Medulla oblongata (tissue), 1 donor: ENCODE measurements around the gene POU3F3.

Experiments
- DNase-seq: peaks from one replicate; pipeline ENCODE4 v3.0.0-alpha.2; 2015; ENCODE audit errors: extremely low spot score

Gene POU3F3

GRCh38 chr2:104846786-104847585 is 6.9 kb upstream of the POU3F3 start:
- peak; percentile 63 for DNase-seq

- DNase-seq, result peak; percentile 43
Measured at GRCh38 chr2:104847586-104848160, 6.2 kb upstream of the POU3F3 start.

GRCh38 chr2:104848526-104848925 is 5.4 kb upstream of the POU3F3 start:
- DNase-seq, result peak; percentile 49

GRCh38 chr2:104849101-104849500 is 4.8 kb upstream of the POU3F3 start:
- DNase-seq, result peak; percentile 62

GRCh38 chr2:104849618-104850141 is 4.2 kb upstream of the POU3F3 start:
- peak; percentile 92 for DNase-seq

- DNase-seq, result no peak
Measured at GRCh38 chr2:104850361-104851290, 3.3 kb upstream of the POU3F3 start.

GRCh38 chr2:104851291-104852089 is 2.4 kb upstream of the POU3F3 start:
- DNase-seq, result peak; percentile 74

- DNase-seq, result no peak
Measured at GRCh38 chr2:104852090-104852666, 1.7 kb upstream of the POU3F3 start.

- no peak for DNase-seq
Measured at GRCh38 chr2:104854498-104855220, 744 bp downstream of the POU3F3 start.

GRCh38 chr2:104855221-104856085 is 1.5 kb downstream of the POU3F3 start:
- no peak for DNase-seq

- no peak for DNase-seq
Measured at GRCh38 chr2:104856086-104856972, 2.4 kb downstream of the POU3F3 start.

- DNase-seq, result no peak
Measured at GRCh38 chr2:104856973-104857261, 3.0 kb downstream of the POU3F3 start.

- no peak for DNase-seq
Measured at GRCh38 chr2:104857262-104858005, 3.5 kb downstream of the POU3F3 start.

GRCh38 chr2:104858006-104858978 is 4.4 kb downstream of the POU3F3 start:
- no peak for DNase-seq

GRCh38 chr2:104859291-104859765 is 5.4 kb downstream of the POU3F3 start:
- no peak for DNase-seq

GRCh38 chr2:104859766-104860450 is 6.0 kb downstream of the POU3F3 start:
- DNase-seq, result no peak
